ENCODE measurements around the gene IFT122.

GRCh38 chr3:129525341-129525968 lies 85.4 kb downstream of the IFT122 start:
- TF ChIP-seq CTCF (IDR thresholded peaks at IDR 0.05; ENCODE audit: insufficient read depth, low read length) (no peak), REST (IDR thresholded peaks at IDR 0.05; ENCODE audit: insufficient replicate concordance, low read depth) (no peak)
